Measurements from ENCODE around the gene FAM163B.

FAM163B gene

DNA sequence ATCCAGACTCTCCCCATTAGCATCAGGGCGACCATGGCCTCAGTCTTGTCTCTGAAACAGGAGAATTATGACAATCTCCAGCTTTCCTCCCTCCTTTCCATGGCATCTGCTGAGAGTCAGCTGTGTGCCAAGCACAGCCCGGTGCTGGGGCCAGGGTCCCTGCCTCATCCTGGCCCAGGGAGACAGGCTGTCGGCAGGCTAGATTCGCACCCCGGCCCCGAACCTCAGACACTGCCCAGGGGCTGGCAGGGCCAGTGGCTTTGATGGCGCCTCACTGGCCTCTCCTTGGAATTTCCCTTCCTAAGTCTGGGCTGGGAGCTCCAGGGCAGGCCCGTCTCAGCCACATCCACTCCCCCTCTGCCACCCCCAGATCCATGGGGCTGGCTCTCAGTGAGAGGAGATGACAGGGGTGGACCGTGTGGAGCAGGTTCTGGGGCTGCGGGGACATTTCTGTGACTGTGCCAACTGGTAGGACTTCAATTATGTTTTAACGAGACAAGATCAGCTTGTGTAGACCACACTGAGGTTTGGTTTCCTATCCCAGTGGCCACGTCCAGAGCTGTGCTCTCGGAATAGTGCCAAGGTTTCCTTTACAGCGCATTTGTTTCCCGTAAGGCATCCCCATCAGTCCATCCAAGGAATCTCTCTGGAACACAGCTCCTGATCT is 15.5 kb downstream of the FAM163B start:
- no CpG with 5 or more reads among the region's 15 CpGs for WGBS (ENCODE audit: extremely low coverage, insufficient coverage, insufficient read length)
- H2BK12ac ChIP-seq (ENCODE audit: low read length): no peak overlapping the region
- no peak for DNase-seq
- H3K36me3 ChIP-seq (ENCODE audit: control insufficient read depth in 1 of 2, insufficient read depth in 2 of 2, low read length in 2 of 2): no peaks in the 10 kb centered on the region
- H4K12ac ChIP-seq (ENCODE audit: low read depth, low read length): no peak overlapping the region
- no peak overlapping the region for H3K4me2 ChIP-seq (ENCODE audit: low read length)
- no peak overlapping the region for H2BK5ac ChIP-seq (ENCODE audit: low read depth, low read length, poor library complexity)
- no peak overlapping the region for H2BK120ac ChIP-seq (ENCODE audit: insufficient read depth, low read length, poor library complexity)
- no peaks in the 10 kb centered on the region for H3K4me1 ChIP-seq (ENCODE audit: control insufficient read depth in 1 of 2, insufficient read depth in 2 of 2, low read length in 2 of 2)
- H3K79me1 ChIP-seq (ENCODE audit: low read length): no peaks in the 10 kb centered on the region
- H3K27ac ChIP-seq (ENCODE audit: low read depth, low read length): no peak overlapping the region
- no peaks in the 10 kb centered on the region for H3K27me3 ChIP-seq (ENCODE audit: insufficient read depth, low read length)
- H3K4me3 ChIP-seq (ENCODE audit: low read depth, low read length): no peak overlapping the region
- H3K9me3 ChIP-seq (ENCODE audit: insufficient read depth, low read depth, low read length): peaks cover 21% of the 10 kb centered on the region
- no peaks in the 10 kb centered on the region for H3K79me2 ChIP-seq (ENCODE audit: control insufficient read depth, insufficient read depth, low read length, poor library complexity)
- no peak overlapping the region for H4K91ac ChIP-seq (ENCODE audit: low read depth, low read length)
- no peak overlapping the region for H4K8ac ChIP-seq (ENCODE audit: low read depth, low read length)
- H3K9ac ChIP-seq (ENCODE audit: low read length): no peak overlapping the region
- no peak overlapping the region for H2AFZ ChIP-seq (ENCODE audit: insufficient read depth, low read length, poor library complexity)
- H3K4ac ChIP-seq (ENCODE audit: low read depth, low read length): no peak overlapping the region
- H3K14ac ChIP-seq (ENCODE audit: low read length): no peak overlapping the region
- no peak overlapping the region for H3K23ac ChIP-seq (ENCODE audit: low read length)
- no peak overlapping the region for H2AK5ac ChIP-seq (ENCODE audit: low read length)
- no peak overlapping the region for H3K18ac ChIP-seq (ENCODE audit: low read length)

GRCh38 chr9:133592731-133593409 is 16.3 kb downstream of the FAM163B start:
- Histone ChIP-seq H4K91ac (ENCODE audit: low read depth, low read length) (no peak overlapping the region), H3K4me1 (ENCODE audit: control insufficient read depth in 1 of 2, insufficient read depth in 2 of 2, low read length in 2 of 2) (no peaks in the 10 kb centered on the region), H3K9ac (ENCODE audit: low read length) (no peak overlapping the region), H2AK5ac (ENCODE audit: low read length) (no peak overlapping the region), H3K4me2 (ENCODE audit: low read length) (no peak overlapping the region), H3K23ac (ENCODE audit: low read length) (no peak overlapping the region), H3K27ac (ENCODE audit: low read depth, low read length) (no peak overlapping the region), H3K9me3 (ENCODE audit: insufficient read depth, low read depth, low read length) (peaks cover 21% of the 10 kb centered on the region), H3K79me2 (ENCODE audit: control insufficient read depth, insufficient read depth, low read length, poor library complexity) (no peaks in the 10 kb centered on the region), H3K27me3 (ENCODE audit: insufficient read depth, low read length) (no peaks in the 10 kb centered on the region), H4K12ac (ENCODE audit: low read depth, low read length) (no peak overlapping the region), H2BK12ac (ENCODE audit: low read length) (no peak overlapping the region), H3K36me3 (ENCODE audit: control insufficient read depth in 1 of 2, insufficient read depth in 2 of 2, low read length in 2 of 2) (no peaks in the 10 kb centered on the region), H3K14ac (ENCODE audit: low read length) (no peak overlapping the region), H2BK5ac (ENCODE audit: low read depth, low read length, poor library complexity) (no peak overlapping the region), H3K4me3 (ENCODE audit: low read depth, low read length) (no peak overlapping the region), H3K18ac (ENCODE audit: low read length) (no peak overlapping the region), H2AFZ (ENCODE audit: insufficient read depth, low read length, poor library complexity) (no peak overlapping the region), H4K8ac (ENCODE audit: low read depth, low read length) (no peak overlapping the region), H3K4ac (ENCODE audit: low read depth, low read length) (no peak overlapping the region), H2BK120ac (ENCODE audit: insufficient read depth, low read length, poor library complexity) (no peak overlapping the region), H3K79me1 (ENCODE audit: low read length) (no peaks in the 10 kb centered on the region)
- no CpG with 5 or more reads among the region's 17 CpGs for WGBS (ENCODE audit: extremely low coverage, insufficient coverage, insufficient read length)
- no peak for DNase-seq

- no peak overlapping the region for H3K4me3 ChIP-seq (ENCODE audit: low read depth, low read length)
- H3K23ac ChIP-seq (ENCODE audit: low read length): no peak overlapping the region
- H2BK5ac ChIP-seq (ENCODE audit: low read depth, low read length, poor library complexity): no peak overlapping the region
- H3K4me2 ChIP-seq (ENCODE audit: low read length): no peak overlapping the region
- no peaks in the 10 kb centered on the region for H3K79me2 ChIP-seq (ENCODE audit: control insufficient read depth, insufficient read depth, low read length, poor library complexity)
- no peak overlapping the region for H3K4ac ChIP-seq (ENCODE audit: low read depth, low read length)
- H3K36me3 ChIP-seq (ENCODE audit: control insufficient read depth in 1 of 2, insufficient read depth in 2 of 2, low read length in 2 of 2): no peaks in the 10 kb centered on the region
- H4K91ac ChIP-seq (ENCODE audit: low read depth, low read length): no peak overlapping the region
- H3K9me3 ChIP-seq (ENCODE audit: insufficient read depth, low read depth, low read length): peaks cover 20% of the 10 kb centered on the region
- H2BK120ac ChIP-seq (ENCODE audit: insufficient read depth, low read length, poor library complexity): no peak overlapping the region
- H2AFZ ChIP-seq (ENCODE audit: insufficient read depth, low read length, poor library complexity): no peak overlapping the region
- H4K12ac ChIP-seq (ENCODE audit: low read depth, low read length): no peak overlapping the region
- peaks cover 2% of the 10 kb centered on the region for H3K79me1 ChIP-seq (ENCODE audit: low read length)
- H2BK12ac ChIP-seq (ENCODE audit: low read length): no peak overlapping the region
- no peak overlapping the region for H2AK5ac ChIP-seq (ENCODE audit: low read length)
- H3K27me3 ChIP-seq (ENCODE audit: insufficient read depth, low read length): no peaks in the 10 kb centered on the region
- H3K9ac ChIP-seq (ENCODE audit: low read length): no peak overlapping the region
- WGBS (ENCODE audit: extremely low coverage, insufficient coverage, insufficient read length): no CpG with 5 or more reads among the region's 10 CpGs
- no peak for DNase-seq
- H3K14ac ChIP-seq (ENCODE audit: low read length): no peak overlapping the region
- no peak overlapping the region for H3K27ac ChIP-seq (ENCODE audit: low read depth, low read length)
- H3K18ac ChIP-seq (ENCODE audit: low read length): no peak overlapping the region
- H4K8ac ChIP-seq (ENCODE audit: low read depth, low read length): no peak overlapping the region
- H3K4me1 ChIP-seq (ENCODE audit: control insufficient read depth in 1 of 2, insufficient read depth in 2 of 2, low read length in 2 of 2): peaks cover 1 to 5% of the 10 kb centered on the region in 2 experiments
Measured at GRCh38 chr9:133591985-133592384, 17.2 kb downstream of the FAM163B start.

DNA sequence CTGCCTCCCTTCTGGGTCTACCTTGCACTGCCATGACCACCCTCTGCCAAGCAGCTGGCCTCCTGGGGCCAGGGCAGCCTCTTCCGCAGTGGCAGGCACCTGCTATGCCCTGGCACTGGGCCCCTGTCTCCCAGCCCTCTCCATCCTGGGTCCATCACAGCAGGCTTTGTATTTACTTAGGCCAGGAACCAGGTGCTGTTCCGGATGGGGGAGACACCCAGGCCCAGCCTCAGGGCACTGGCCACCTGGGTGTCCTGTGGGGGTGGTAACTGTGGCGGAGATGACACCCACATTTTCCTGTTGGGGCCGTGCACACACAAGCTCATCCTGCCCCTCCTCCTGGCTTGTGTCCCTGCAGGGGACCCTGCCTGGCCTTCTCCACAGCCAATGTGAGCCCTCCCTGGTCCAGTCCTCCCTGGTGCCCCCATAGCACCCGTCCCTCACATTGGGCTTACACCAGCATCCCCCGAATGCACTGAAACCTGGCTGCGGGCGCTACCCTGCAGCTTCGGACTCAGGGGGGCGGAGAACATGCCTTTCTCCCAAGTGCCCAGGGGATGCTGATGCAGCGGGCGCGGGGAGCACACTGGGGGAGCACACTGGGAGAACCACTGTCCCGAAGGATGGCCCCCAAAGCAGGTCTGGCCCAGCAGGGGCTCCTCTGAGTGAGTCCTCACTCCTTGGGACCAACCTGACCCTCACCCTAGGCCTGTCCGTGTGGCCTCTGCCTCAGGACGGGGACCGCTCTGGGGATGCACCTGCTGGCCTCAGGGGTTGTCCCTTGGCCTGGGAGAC is 17.9 kb downstream of the FAM163B start:
- H4K12ac ChIP-seq (ENCODE audit: low read depth, low read length): no peak overlapping the region
- no peaks in the 10 kb centered on the region for H3K36me3 ChIP-seq (ENCODE audit: control insufficient read depth in 1 of 2, insufficient read depth in 2 of 2, low read length in 2 of 2)
- no peak overlapping the region for H2BK120ac ChIP-seq (ENCODE audit: insufficient read depth, low read length, poor library complexity)
- H3K4me2 ChIP-seq (ENCODE audit: low read length): no peak overlapping the region
- H3K14ac ChIP-seq (ENCODE audit: low read length): no peak overlapping the region
- H2AFZ ChIP-seq (ENCODE audit: insufficient read depth, low read length, poor library complexity): no peak overlapping the region
- no peak overlapping the region for H2BK5ac ChIP-seq (ENCODE audit: low read depth, low read length, poor library complexity)
- no CpG with 5 or more reads among the region's 17 CpGs for WGBS (ENCODE audit: extremely low coverage, insufficient coverage, insufficient read length)
- H3K9me3 ChIP-seq (ENCODE audit: insufficient read depth, low read depth, low read length): peaks cover 17% of the 10 kb centered on the region
- no peak overlapping the region for H2BK12ac ChIP-seq (ENCODE audit: low read length)
- no peak overlapping the region for H3K27ac ChIP-seq (ENCODE audit: low read depth, low read length)
- H3K79me1 ChIP-seq (ENCODE audit: low read length): peaks cover 9% of the 10 kb centered on the region
- H3K27me3 ChIP-seq (ENCODE audit: insufficient read depth, low read length): no peaks in the 10 kb centered on the region
- no peak overlapping the region for H3K23ac ChIP-seq (ENCODE audit: low read length)
- no peak overlapping the region for H3K18ac ChIP-seq (ENCODE audit: low read length)
- H4K8ac ChIP-seq (ENCODE audit: low read depth, low read length): no peak overlapping the region
- no peak overlapping the region for H2AK5ac ChIP-seq (ENCODE audit: low read length)
- no peak overlapping the region for H3K4me3 ChIP-seq (ENCODE audit: low read depth, low read length)
- H4K91ac ChIP-seq (ENCODE audit: low read depth, low read length): no peak overlapping the region
- DNase-seq: no peak
- no peak overlapping the region for H3K9ac ChIP-seq (ENCODE audit: low read length)
- H3K79me2 ChIP-seq (ENCODE audit: control insufficient read depth, insufficient read depth, low read length, poor library complexity): no peaks in the 10 kb centered on the region
- H3K4me1 ChIP-seq (ENCODE audit: control insufficient read depth in 1 of 2, insufficient read depth in 2 of 2, low read length in 2 of 2): peaks cover 8 to 12% of the 10 kb centered on the region in 2 experiments
- no peak overlapping the region for H3K4ac ChIP-seq (ENCODE audit: low read depth, low read length)

All from trophoblast cell (in vitro differentiated cells and primary cell).